Activated CD4-positive, CD25-positive, alpha-beta regulatory T cell treated with anti-CD3 and anti-CD28 coated beads, Interleukin-2, amount 50 U/mL, for 16 hours (primary cell): Measurements from ENCODE around the gene LIN9.
"Not testable (repeated sequence)": the region's sequence is repeated elsewhere in the genome, so short reads cannot be mapped to it uniquely, and the experiment has no call there.

Experiments used
- DNase-seq: peaks from one replicate; pipeline ENCODE4 v3.0.0-alpha.2; 2020; ENCODE audit warnings: low read depth, low spot score

Gene LIN9

DNA sequence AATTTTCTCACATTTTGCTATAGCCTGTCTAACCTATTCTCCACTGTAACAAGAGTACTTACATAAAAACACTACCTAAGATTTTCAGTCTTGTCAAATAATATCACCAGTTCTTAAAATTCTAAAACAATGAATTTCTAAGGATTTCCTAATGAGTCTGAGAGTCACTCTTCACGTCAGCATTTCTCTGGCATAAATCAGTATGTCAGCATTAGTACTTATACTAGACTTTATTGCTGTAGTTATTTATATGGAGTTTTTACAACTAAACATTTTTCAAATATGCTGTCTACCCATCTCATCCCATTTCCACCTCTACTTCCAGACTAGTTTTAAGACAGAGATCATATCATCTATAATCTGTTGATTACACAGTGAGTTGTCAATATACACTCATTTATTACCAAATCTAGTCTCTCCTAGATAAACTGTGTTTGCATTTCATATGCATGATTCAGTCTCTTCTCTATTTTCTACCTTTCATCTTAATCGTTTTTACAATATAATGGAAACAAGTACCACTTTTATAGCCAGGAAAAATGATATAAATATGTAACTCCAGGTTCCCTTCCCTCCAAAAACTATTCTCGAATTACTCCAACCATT is 32.8 kb downstream of the LIN9 start:
- no peak for DNase-seq

- no peak for DNase-seq
These were observed 34.8 kb downstream of the LIN9 start for GRCh38 chr1:226274138-226274537.

DNA sequence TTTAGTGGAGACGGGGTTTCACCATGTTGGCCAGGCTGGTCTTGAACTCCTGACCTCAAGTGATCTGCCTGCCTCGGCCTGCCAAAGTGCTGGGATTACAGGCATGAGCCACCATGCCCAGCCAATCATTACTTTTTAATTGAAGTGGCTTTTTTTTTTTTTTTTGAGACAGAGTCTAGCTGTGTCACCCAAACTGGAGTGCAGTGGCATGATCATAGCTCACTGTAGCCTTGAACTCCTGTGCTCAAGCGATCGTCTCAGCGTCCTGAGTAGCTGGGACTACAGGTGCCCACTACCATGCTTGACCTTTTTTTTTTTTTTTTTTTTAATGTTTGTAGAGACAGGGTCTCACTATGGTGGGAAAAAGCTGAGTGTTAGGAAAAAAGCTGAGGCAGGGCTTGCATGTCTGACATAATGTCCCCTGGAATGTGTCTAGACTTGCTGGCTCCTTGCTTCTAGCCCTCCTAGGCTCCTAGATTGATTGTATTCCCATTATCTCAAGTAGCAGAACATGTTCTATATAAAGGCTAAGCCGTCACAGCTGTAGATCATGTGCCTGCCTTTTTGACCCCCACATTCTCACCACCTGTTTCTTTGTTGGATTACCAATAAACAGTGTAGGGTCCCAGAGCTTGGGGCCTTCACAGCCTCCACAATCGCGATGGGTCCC is 36.6 kb downstream of the LIN9 start:
- not testable (repeated sequence) for DNase-seq

GRCh38 chr1:226268421-226269124 is 40.4 kb downstream of the LIN9 start:
- DNase-seq = no peak

DNA sequence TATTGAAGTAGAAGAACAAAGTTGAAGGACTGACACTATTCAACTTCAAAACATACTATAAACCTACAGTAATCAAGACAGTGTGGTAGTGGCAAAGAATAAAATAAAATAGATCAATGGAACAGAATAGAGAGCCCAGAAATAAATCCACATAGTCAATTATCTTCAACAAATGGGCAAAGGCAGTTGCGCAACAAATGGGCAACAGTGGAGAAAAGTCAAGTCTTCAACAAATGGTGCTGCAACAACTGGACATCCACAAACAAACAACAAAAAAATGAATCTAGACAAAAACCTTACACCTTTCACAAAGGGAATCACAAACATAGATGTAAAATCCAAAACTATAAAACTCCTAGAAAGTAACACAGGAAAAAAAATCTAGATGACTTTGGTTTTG is 47.1 kb downstream of the LIN9 start:
- no peak for DNase-seq

GRCh38 chr1:226255380-226255779 is 53.6 kb downstream of the LIN9 start:
- DNase-seq = no peak

- DNase-seq = no peak
These were observed 55.0 kb downstream of the LIN9 start for GRCh38 chr1:226253933-226254332.

DNA sequence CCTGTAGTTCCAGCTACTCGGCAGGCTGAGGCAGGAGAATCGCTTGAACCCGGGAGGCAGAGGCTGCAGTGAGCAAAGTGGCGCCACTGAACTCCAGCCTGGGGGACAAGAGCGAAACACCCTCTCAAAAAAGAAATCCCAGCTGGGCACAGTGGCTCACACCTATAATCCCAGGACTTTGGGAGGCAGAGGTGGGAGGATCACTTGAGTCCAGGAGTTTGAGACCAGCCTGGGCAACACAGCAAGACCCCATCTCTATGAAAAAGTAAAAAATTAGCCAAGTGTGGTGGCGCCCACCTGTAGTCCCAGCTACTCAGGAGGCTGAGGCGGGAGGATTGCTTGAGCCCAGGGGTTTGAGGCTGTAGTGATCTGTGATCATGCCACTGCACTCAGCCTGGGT is 56.1 kb downstream of the LIN9 start:
- DNase-seq = not testable (repeated sequence)

GRCh38 chr1:226250511-226250910 is 58.5 kb downstream of the LIN9 start:
- no peak for DNase-seq

- DNase-seq = no peak
These were observed 60.2 kb downstream of the LIN9 start for GRCh38 chr1:226248796-226249195.

DNA sequence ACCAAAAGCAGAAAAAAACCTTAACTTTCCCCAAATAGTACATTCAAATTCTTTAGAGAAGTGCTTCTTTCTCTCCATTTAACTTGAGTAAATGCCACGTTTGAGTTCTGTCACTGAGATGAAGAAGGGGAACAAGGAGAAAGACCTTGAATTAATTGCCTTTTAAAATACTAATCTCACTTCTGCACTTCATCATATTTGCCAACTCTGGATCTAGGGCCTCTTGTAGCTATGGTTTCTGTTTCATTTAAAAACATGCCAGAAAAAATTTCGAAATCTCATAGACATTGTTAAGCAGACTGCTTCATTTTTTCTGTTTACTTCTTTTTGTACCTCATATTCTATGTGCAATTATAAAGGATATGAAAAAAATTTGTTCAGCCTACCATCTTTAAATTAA is 60.9 kb downstream of the LIN9 start:
- DNase-seq = no peak

DNA sequence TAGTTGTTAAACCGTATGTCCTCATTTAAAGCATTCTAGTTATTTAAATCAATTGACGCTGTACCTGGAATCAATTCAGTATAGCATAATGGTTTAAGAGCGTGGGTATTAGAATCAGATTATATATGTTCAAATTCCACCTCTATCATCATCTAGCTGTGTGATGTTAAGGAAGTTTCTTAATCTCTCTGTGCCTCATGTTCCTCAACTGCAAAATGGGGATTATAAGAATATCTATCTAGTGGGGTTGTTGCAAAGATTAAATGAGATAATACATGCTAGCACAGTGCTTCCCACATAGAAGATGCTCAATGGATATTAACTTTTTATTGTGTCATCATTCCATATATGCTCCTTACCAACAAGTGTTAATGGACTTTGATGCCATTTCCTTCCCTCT is 69.5 kb downstream of the LIN9 start:
- DNase-seq = no peak

DNA sequence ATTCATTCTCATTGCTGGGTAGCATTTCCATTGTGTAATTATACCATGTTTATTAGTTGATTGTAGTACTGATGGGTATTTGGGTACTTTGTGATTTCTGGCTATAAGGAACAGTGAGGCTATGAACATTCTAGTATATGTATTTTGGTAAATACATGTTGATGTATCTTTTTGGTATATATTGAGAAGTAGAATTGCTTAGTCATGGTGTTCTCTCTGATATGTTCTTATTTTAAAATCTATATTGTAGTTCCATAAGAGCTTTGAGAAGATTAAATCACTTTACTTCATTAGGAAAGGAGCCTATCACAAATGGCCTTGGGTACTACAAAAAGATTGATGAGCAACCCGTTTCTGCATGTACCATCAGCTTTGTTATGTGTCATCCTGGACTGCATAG is 72.1 kb downstream of the LIN9 start:
- no peak for DNase-seq

GRCh38 chr1:226233806-226234205 is 75.2 kb downstream of the LIN9 start:
- no peak for DNase-seq

DNA sequence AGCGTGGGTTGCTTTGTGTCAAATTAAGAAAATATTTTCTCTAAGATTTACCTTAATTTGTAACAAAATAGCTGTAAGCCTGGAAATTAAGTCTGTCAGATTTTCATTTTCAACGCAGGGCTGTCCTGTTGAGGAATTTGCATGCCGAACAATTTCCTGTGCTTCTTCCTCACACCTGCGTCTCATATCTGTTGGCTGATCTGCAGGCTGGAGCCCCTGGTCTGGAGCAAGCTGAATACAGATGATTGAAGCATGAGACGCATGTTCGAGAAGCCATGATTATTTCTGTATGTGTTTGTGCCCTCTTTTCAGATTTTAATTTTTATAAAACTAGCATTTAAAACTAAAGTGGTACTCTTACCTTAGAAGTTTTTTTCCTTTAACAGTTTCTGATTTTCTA is 75.7 kb downstream of the LIN9 start:
- DNase-seq = no peak

- DNase-seq = no peak
These were observed 82.4 kb downstream of the LIN9 start for GRCh38 chr1:226226601-226227000.

- no peak for DNase-seq
These were observed 85.1 kb downstream of the LIN9 start for GRCh38 chr1:226223786-226224244.

DNA sequence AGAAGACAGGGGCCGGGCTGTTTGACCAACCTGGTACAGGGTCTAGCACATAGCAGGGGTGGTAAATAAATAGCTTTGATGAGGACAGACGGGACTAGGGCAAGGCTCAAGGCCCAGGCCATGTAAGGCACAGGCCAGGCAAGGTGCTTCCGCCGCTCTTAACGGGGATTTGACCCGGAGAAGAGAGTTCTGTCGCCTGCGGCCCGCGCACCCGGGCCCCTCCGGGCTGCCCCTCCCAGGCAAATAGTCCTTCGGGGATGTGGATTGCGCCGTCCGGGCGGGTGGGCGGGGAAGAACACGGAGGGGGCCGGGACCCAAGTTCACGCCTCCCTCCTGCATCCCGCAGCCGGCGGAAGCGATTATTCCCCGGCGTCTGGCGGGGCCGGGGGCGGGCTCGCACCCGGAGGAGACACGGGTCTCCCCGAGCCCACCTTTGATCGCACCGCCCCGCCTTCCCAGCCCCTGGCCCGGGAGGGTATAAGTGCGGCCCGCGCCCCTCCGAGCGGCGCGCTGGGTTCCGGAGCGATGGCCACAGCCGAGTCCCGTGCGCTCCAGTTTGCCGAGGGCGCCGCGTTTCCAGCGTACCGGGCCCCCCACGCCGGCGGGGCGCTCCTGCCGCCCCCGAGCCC is 85.7 kb downstream of the LIN9 start, which contains the start of gene MIXL1:
Gene MIXL1 (plus strand): TSS at position 508 of the 629 bp plus-strand sequence. CDS start 18 bp downstream, at position 526.
- DNase-seq = no peak

DNA sequence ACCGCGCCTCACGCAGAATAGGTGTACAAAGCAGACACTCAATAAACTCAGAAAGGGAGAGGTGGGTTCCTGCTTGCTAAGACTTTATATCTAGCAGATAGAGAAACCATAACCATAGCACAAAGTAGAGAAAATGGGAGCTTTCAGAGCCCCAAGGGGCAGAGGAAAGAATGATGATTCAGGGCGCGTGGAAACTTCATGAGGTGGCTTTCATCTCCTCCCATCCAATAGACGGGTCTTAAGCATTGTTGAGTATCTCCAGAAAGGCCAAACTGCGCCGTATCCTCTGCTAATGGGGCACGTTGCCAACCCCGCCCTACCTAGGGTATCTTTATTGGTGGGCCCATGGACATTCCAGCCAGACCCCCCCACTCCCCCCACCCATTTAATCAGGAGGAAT is 86.3 kb downstream of the LIN9 start:
- no peak for DNase-seq

DNA sequence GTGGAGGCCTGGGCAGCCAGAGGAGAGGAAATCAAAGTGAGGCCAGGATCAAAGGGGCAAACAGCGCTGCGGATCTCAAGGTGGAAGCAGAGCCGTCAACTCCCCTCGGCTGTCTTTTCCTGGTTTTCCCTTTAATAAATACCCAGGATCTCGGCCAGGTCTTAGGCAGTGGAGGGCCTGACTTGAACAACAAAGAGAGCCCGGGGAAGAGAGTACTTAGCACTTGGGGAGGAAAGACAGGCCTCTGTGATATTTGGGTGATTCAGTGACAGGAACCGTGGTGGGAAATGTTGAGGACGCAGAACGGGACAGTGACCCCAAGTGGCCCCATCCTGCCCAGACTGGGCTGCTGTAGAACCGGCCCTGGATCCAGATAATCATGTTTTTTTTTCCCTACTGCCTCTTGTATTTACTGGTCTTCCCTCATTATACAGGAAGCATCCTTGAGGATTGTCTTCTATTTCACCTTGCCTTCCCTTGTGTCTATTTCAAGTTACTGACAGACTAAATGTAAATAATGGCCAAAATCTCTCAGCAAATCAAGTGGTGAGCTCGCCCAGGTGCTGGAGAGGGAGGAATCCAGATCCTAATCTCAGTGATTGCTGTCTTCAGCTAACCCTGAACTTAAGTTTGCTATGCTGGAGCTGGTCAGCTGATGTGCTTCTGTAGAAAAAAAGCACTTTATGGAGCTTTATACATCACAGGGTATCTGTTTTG is 88.3 kb downstream of the LIN9 start:
- no peak for DNase-seq

- DNase-seq = no peak
These were observed 91.7 kb downstream of the LIN9 start for GRCh38 chr1:226217273-226217672.

DNA sequence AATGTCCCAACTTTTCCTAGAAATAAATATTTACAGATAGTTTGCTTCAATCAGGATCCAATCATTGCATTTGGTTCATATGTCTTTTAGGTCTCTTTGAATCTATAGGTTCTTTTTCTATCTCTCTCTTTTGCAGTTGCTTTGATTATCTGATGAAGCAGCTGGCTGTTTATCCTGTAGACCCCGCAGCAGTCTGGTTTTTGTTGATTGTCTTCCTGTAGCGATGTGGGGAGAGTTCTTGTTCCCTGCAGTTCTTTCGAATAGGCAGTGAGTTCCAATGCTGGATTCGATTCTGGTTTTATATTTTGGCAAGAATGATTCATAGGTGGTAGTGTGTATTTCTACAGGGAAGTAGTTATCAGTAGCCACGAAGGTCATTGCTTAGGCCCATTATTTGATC is 92.9 kb downstream of the LIN9 start:
- no peak for DNase-seq
